K562 (cell line): ENCODE measurements around the gene RHEB. TPM values are rescaled to one million over a fixed set of nuclear protein-coding genes. Genes with fewer than 3 reads are reported as not detected.

Experiments used
- ATAC-seq: fragments of 200-7000 bp; cut with Tn5 transposase; 3 replicates; pipeline ENCODE4 v1.9.1; 2020; ENCODE audit warnings: moderate library complexity
- BruUV-seq: library from RNA; stranded (reverse); fragments of 400-500 nt; replicated peaks from 2 replicates; lab custom pipeline; 2021; lab: Mats Ljungman, UMichigan
- CTCF ChIA-PET: fragments of 300-600 bp; formaldehyde crosslinking; extraction: SDS; loops from one replicate; lab custom pipeline; 2021; ENCODE audit warnings: low intra/inter-chr PET ratio; lab: Yijun Ruan, JAX
- POLR2A ChIA-PET: fragments of 300-600, 350-650 bp; sonication (Branson Sonifier 250); formaldehyde crosslinking; extraction: SDS; loops from one replicate; lab custom pipeline; 2021; ENCODE audit warnings: antibody characterized with exemption, inconsistent platforms; lab: Yijun Ruan, JAX
- DNase-seq, 4 experiments: peaks; one replicate each; pipeline versions ENCODE4 v3.0.0 to v3.0.0-alpha.2; 2011 to 2018; ENCODE audit warnings: low spot score in 3 of 4, mixed read lengths in 3 of 4; ENCODE audit errors: extremely low read depth in 1 of 4
- FAIRE-seq: peaks from 2 replicates; lab custom pipeline; 2011; peaks lifted over from hg19 to GRCh38; lab: Jason Lieb, UNC
- H2AFZ ChIP-seq: 2 replicates; pipeline ENCODE4 v1.6.0; 2011; ENCODE audit warnings: low read depth, low read length, control low read depth, inconsistent platforms
- H3K27ac ChIP-seq: fragments of 200-600 bp; 3 replicates; pipeline ENCODE4 v1.8.0; 2011; ENCODE audit warnings: low read depth, mild to moderate bottlenecking, control low read depth, inconsistent platforms, low read length, moderate library complexity, mixed read lengths; ENCODE audit errors: extremely low read depth
- H3K27me3 ChIP-seq, 2 experiments: fragments of 300-600 bp in 1 of 2; 2 replicates in 1 of 2; 3 replicates in 1 of 2; pipeline versions ENCODE4 v1.6.0 to v1.8.0; 2011; ENCODE audit warnings: inconsistent platforms in 2 of 2, low read length in 2 of 2, mild to moderate bottlenecking in 1 of 2, mixed read lengths in 1 of 2, moderate library complexity in 1 of 2; ENCODE audit not compliant: control insufficient read depth in 2 of 2, insufficient read depth in 2 of 2
- H3K36me3 ChIP-seq: fragments of 300-600 bp; 3 replicates; pipeline ENCODE4 v1.8.0; 2011; ENCODE audit warnings: mild to moderate bottlenecking, low read length, inconsistent platforms; ENCODE audit not compliant: control insufficient read depth, insufficient read depth
- H3K4me1 ChIP-seq, 2 experiments: fragments of 200-600 bp in 1 of 2; replicated peaks in 1 of 2; 2 replicates in 1 of 2; 3 replicates in 1 of 2; pipeline versions ENCODE4 v1.5.1 to v1.8.0; 2011; ENCODE audit warnings: inconsistent platforms in 2 of 2, low read length in 2 of 2, mild to moderate bottlenecking in 1 of 2, mixed read lengths in 1 of 2, moderate library complexity in 1 of 2; ENCODE audit not compliant: control insufficient read depth in 2 of 2, insufficient read depth in 2 of 2
- H3K4me2 ChIP-seq: 2 replicates; pipeline ENCODE4 v1.6.1; 2011; ENCODE audit warnings: low read length, control low read depth, inconsistent platforms, mixed read lengths; ENCODE audit not compliant: insufficient read depth
- H3K4me3 ChIP-seq: fragments of 200-600 bp; sonication (generic), shearing (Covaris generic); 2 replicates; pipeline ENCODE4 v1.5.1; 2016; ENCODE audit warnings: control low read depth, inconsistent platforms
- H3K79me2 ChIP-seq: fragments of 200-600 bp; 3 replicates; pipeline ENCODE4 v1.8.0; 2011; ENCODE audit warnings: low read length, inconsistent platforms; ENCODE audit not compliant: control insufficient read depth, insufficient read depth
- H3K9ac ChIP-seq, 2 experiments: 2 replicates each; pipeline versions ENCODE4 v1.6.0 to v1.6.1; 2011; ENCODE audit warnings: low read depth in 2 of 2, low read length in 2 of 2, control low read depth in 1 of 2, inconsistent platforms in 1 of 2, mild to moderate bottlenecking in 1 of 2, mixed read lengths in 1 of 2; ENCODE audit not compliant: insufficient read depth in 1 of 2
- H3K9me1 ChIP-seq: one replicate; pipeline ENCODE4 v1.6.0; 2011; ENCODE audit warnings: inconsistent platforms, mild to moderate bottlenecking, low read length, moderate library complexity; ENCODE audit not compliant: control insufficient read depth, insufficient read depth
- H3K9me3 ChIP-seq: replicated peaks from 2 replicates; pipeline ENCODE4 v1.5.1; 2011; ENCODE audit warnings: low read depth, low read length, inconsistent platforms; ENCODE audit not compliant: control insufficient read depth, insufficient read depth
- H4K20me1 ChIP-seq: replicated peaks from 2 replicates; pipeline ENCODE4 v1.6.1; 2011; ENCODE audit warnings: low read length, inconsistent platforms, mixed read lengths; ENCODE audit not compliant: control insufficient read depth, insufficient read depth
- ATF7 ChIP-seq: fragments of 450-650 bp; IDR thresholded peaks from 2 replicates; pipeline ENCODE4 v1.7.1; 2014; ENCODE audit warnings: mild to moderate bottlenecking, moderate library complexity
- HDAC8 ChIP-seq: fragments of 450-650 bp; IDR thresholded peaks from 2 replicates; pipeline ENCODE4 v1.6.1; 2016; ENCODE audit warnings: mild to moderate bottlenecking, missing genetic modification characterization, moderate library complexity, missing compliant biosample characterization
- JUNB ChIP-seq: fragments of 450-650 bp; formaldehyde crosslinking; conservative IDR thresholded peaks from 2 replicates; pipeline ENCODE4 v1.4.0; 2020; ENCODE audit warnings: mild to moderate bottlenecking
- KDM4B ChIP-seq, 2 experiments: fragments of 450-650 bp in 1 of 2; sonication (generic) in 1 of 2; IDR thresholded peaks; 2 replicates each; pipeline ENCODE4 v1.6.1; 2016 to 2017; ENCODE audit warnings: borderline replicate concordance in 2 of 2, antibody characterized with exemption in 1 of 2, low read depth in 1 of 2, mild to moderate bottlenecking in 1 of 2
- KDM5B ChIP-seq: fragments of 200-600 bp; sonication (generic); IDR thresholded peaks from 2 replicates; pipeline ENCODE4 v1.6.1; 2012; ENCODE audit warnings: low read depth, mild to moderate bottlenecking, moderate library complexity, low read length, control low read depth, inconsistent platforms; ENCODE audit not compliant: insufficient replicate concordance
- MCM5 ChIP-seq: fragments of 450-650 bp; IDR thresholded peaks from 2 replicates; pipeline ENCODE4 v1.6.1; 2016; ENCODE audit warnings: low read depth
- POLR2B ChIP-seq: fragments of 450-650 bp; IDR thresholded peaks from 2 replicates; pipeline ENCODE4 v1.6.1; 2018; ENCODE audit warnings: low read depth; ENCODE audit not compliant: partially characterized antibody
- SREBF2 ChIP-seq: sonication (generic); formaldehyde crosslinking; IDR thresholded peaks from 2 replicates; pipeline ENCODE4 v1.4.0; 2020; ENCODE audit warnings: mild to moderate bottlenecking, missing genetic modification reagents
- TAF7 ChIP-seq: fragments of 450-650 bp; IDR thresholded peaks from 2 replicates; pipeline ENCODE4 v1.6.1; 2016; ENCODE audit warnings: missing genetic modification characterization, missing compliant biosample characterization
- TBP ChIP-seq: optimal IDR thresholded peaks from 2 replicates; pipeline ENCODE3; 2011; ENCODE audit warnings: low read depth, low read length, improper control_type of control experiment
- XRCC4 ChIP-seq: IDR thresholded peaks from one replicate; pipeline ENCODE4 v1.6.1; 2011; ENCODE audit not compliant: insufficient read depth, insufficient read length; ENCODE audit errors: extremely low read depth
- ZNF133 ChIP-seq: fragments of 250-450 bp; sonication (Bioruptor Pico); IDR thresholded peaks from 2 replicates; pipeline ENCODE4 v1.4.0; 2020; ENCODE audit warnings: mild to moderate bottlenecking
- ZNF263 ChIP-seq: sonication (generic); formaldehyde crosslinking; IDR thresholded peaks from 2 replicates; pipeline ENCODE4 v1.8.0; 2022; ENCODE audit warnings: mild to moderate bottlenecking, missing genetic modification reagents, borderline replicate concordance
- ZNF384 ChIP-seq: IDR thresholded peaks from 2 replicates; pipeline ENCODE4 v1.6.1; 2012; ENCODE audit warnings: low read depth, low read length, improper control_type of control experiment
- ZNF589 ChIP-seq: fragments of 200-800 bp; sonication (Bioruptor generic); IDR thresholded peaks from 2 replicates; pipeline ENCODE4 v1.6.1; 2016; ENCODE audit warnings: low read depth, missing genetic modification characterization, missing compliant biosample characterization
- ZNF592 ChIP-seq: fragments of 450-650 bp; IDR thresholded peaks from 2 replicates; pipeline ENCODE4 v1.6.1; 2017; ENCODE audit warnings: antibody characterized with exemption, mild to moderate bottlenecking
- ZNF644 ChIP-seq: fragments of 200-800 bp; sonication (Bioruptor generic); IDR thresholded peaks from 2 replicates; pipeline ENCODE4 v1.6.1; 2016; ENCODE audit warnings: low read depth, missing genetic modification characterization, missing compliant biosample characterization
- WGBS: fragments of 100-300 bp; shearing (Covaris generic); methylation state at CpG from one replicate; pipeline ENCODE4 v1.1.6; 2016; ENCODE audit warnings: low coverage, mixed read lengths; ENCODE audit not compliant: insufficient coverage; ENCODE audit errors: missing lambda C conversion rate; 5-methylcytosine and 5-hydroxymethylcytosine counted together
- in situ Hi-C: fragments of 300-500 bp; cut with MboI; formaldehyde crosslinking; loops from 4 replicates; pipeline ENCODE4 v1.15.0; 2018; ENCODE audit warnings: inconsistent platforms, mixed read lengths
- intact Hi-C: fragments of 100-400 bp; cut with micrococcal nuclease; formaldehyde crosslinking; loops from 2 replicates; pipeline ENCODE4 v1.14.2; 2022
- polyA plus RNA-seq, 8 experiments: library from polyadenylated mRNA; depleted of rRNA in 4 of 8; stranded (reverse) in 5 of 8; unstranded in 3 of 8; fragments of >200 nt; fragmentation: Nextera tagmentation in 2 of 8; fragmentation: Illumina TruSeq in 1 of 8; extraction: Ambion mirVana in 2 of 8; extraction: Trizol in 1 of 8; gene quantifications; 2 replicates each; pipeline versions ENCODE4 v1.2.1 to v1.2.3, GENCODE V29; 2011 to 2014; ENCODE audit warnings: inconsistent platforms in 1 of 8, missing spikeins in 1 of 8
- total RNA-seq, 7 experiments: library from RNA; depleted of rRNA in 6 of 7; stranded (reverse); fragments of >200 nt in 6 of 7; fragmentation: Illumina TruSeq in 2 of 7; extraction: Trizol in 2 of 7; gene quantifications; 2 replicates each; pipeline versions ENCODE4 v1.2.1 to v1.2.3, GENCODE V29; 2011 to 2021; ENCODE audit warnings: low replicate concordance in 1 of 7
- TF ChIP-seq, protein P1 (sequence below): fragments of 450-650 bp; IDR thresholded peaks from 2 replicates; pipeline ENCODE4 v1.6.1; 2016; ENCODE audit warnings: antibody characterized with exemption

RHEB gene
- total and polyA plus RNA-seq, 9 of the 15 experiments (the other 6 are each of a cell fraction or from before 2014, with no cell fraction given) = 28.5 to 249 (median 182) TPM

GRCh38 chr7:151517601-151518104 is 2.0 kb downstream of the RHEB start:
- POLR2A ChIA-PET = interaction anchor here (0.6 to 5.5 kb wide), 12 partner anchors 10 to 558 kb away, joined by 3 to 71 read pairs (median 4); no protein-coding TSS in a partner anchor
- H2AFZ ChIP-seq = no peak overlapping the region
- DNase-seq = no peak
- peak; percentile 31; the same call in 1 of the 2 replicates for TF ChIP-seq ZNF384
- TF ChIP-seq TAF7 = 0 out of 2 replicates have a peak, but pooled peaks have one; percentile 10
- TF ChIP-seq JUNB (CRISPR knock-in tag) = no peak
- no peak for TF ChIP-seq HDAC8 (tag)
- TF ChIP-seq ZNF644 (tag) = no peak
- no peak for TF ChIP-seq TBP
- TF ChIP-seq ZNF589 (CRISPR knock-in tag) = no peak
- 0 out of 4 replicates have a peak, but pooled peaks of 1 of the 2 experiments have one; percentile 24 for TF ChIP-seq KDM4B (IDR thresholded peaks at IDR 0.05; ENCODE audit: borderline replicate concordance in 2 of 2, low read depth in 1 of 2)
- TF ChIP-seq ZNF592 = no peak
- no peak for TF ChIP-seq ZNF263 (CRISPR knock-in tag)
- no peak for TF ChIP-seq POLR2B
- no peak for TF ChIP-seq MCM5
- TF ChIP-seq, protein P1, sequence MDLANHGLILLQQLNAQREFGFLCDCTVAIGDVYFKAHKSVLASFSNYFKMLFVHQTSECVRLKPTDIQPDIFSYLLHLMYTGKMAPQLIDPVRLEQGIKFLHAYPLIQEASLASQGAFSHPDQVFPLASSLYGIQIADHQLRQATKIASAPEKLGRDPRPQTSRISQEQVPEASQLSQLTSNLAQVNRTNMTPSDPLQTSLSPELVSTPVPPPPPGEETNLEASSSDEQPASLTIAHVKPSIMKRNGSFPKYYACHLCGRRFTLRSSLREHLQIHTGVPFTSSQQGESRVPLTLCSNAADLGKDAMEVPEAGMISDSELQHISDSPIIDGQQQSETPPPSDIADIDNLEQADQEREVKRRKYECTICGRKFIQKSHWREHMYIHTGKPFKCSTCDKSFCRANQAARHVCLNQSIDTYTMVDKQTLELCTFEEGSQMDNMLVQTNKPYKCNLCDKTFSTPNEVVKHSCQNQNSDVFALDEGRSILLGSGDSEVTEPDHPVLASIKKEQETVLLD = no peak
- TF ChIP-seq ZNF133 (CRISPR knock-in tag) = no peak
- TF ChIP-seq SREBF2 (CRISPR knock-in tag) = no peak
- TF ChIP-seq ATF7 = no peak
- TF ChIP-seq XRCC4 = no peak
- peak; percentile 29 for TF ChIP-seq KDM5B

More at GRCh38 chr7:151517601-151518104, 2.0 kb downstream of the RHEB start:
- peak overlapping the region; percentile 8; the same call in 2 of the 3 replicates for H3K27ac ChIP-seq
- H3K9me1 ChIP-seq = no peaks in the 10 kb centered on the region
- H3K27me3 ChIP-seq = no peaks in the 10 kb centered on the region; a peak in 1 of 5 replicates
- 8% methylated on average over 7 of the region's 7 CpGs for WGBS
- peaks cover 25 to 31% of the 10 kb centered on the region in 2 experiments; a peak in 4 of 5 replicates for H3K4me1 ChIP-seq
- no peak for ATAC-seq
- H3K9me3 ChIP-seq = peaks cover 5% of the 10 kb centered on the region
- H3K9ac ChIP-seq = peak overlapping the region; percentile 94
- CTCF ChIA-PET = interaction anchor here (0.6 kb wide), 2 partner anchors 205 to 1152 kb away, joined by 3 read pairs; no protein-coding TSS in a partner anchor
- H3K36me3 ChIP-seq = peaks cover 33% of the 10 kb centered on the region
- H3K4me3 ChIP-seq = peak overlapping the region; percentile 69
- no TSS peak for BruUV-seq
- intact Hi-C loops (loop anchor here (5.0 kb wide), 1 partner anchor 115 kb away; no protein-coding TSS in a partner anchor), in situ Hi-C loops (no loop called here)
- H3K4me2 ChIP-seq = peak overlapping the region; percentile 97
- peaks cover 67% of the 10 kb centered on the region for H3K79me2 ChIP-seq
- peaks cover 58% of the 10 kb centered on the region for H4K20me1 ChIP-seq
- FAIRE-seq = peak; percentile 26
